ENCODE data around the gene DUSP15.

- TF ChIP-seq, protein P1, sequence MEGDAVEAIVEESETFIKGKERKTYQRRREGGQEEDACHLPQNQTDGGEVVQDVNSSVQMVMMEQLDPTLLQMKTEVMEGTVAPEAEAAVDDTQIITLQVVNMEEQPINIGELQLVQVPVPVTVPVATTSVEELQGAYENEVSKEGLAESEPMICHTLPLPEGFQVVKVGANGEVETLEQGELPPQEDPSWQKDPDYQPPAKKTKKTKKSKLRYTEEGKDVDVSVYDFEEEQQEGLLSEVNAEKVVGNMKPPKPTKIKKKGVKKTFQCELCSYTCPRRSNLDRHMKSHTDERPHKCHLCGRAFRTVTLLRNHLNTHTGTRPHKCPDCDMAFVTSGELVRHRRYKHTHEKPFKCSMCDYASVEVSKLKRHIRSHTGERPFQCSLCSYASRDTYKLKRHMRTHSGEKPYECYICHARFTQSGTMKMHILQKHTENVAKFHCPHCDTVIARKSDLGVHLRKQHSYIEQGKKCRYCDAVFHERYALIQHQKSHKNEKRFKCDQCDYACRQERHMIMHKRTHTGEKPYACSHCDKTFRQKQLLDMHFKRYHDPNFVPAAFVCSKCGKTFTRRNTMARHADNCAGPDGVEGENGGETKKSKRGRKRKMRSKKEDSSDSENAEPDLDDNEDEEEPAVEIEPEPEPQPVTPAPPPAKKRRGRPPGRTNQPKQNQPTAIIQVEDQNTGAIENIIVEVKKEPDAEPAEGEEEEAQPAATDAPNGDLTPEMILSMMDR (conservative IDR thresholded peaks at IDR 0.05): no peak
- no peak for TF ChIP-seq EZH2 (IDR thresholded peaks at IDR 0.05; ENCODE audit: low read depth)
These were observed 56.7 kb downstream of the DUSP15 start for GRCh38 chr20:31813611-31814010.

Measured in PC-9 (cell line).